HEK293 (cell line): ENCODE measurements around the gene BLVRA.

Experiments used
- CTCF ChIA-PET: fragments of 350-600 bp; formaldehyde crosslinking; extraction: SDS; loops from one replicate; lab custom pipeline; 2021; ENCODE audit warnings: antibody characterized with exemption; lab: Yijun Ruan, JAX
- POLR2A ChIA-PET: fragments of 300-600 bp; formaldehyde crosslinking; extraction: SDS; loops from one replicate; lab custom pipeline; 2020; ENCODE audit warnings: antibody characterized with exemption, inconsistent platforms; lab: Yijun Ruan, JAX
- H3K27ac ChIP-seq: fragments of 200-500 bp; sonication (Bioruptor generic); 2 replicates; pipeline ENCODE4 v1.5.1; 2014; ENCODE audit warnings: low read depth, low read length, control low read depth, inconsistent platforms; ENCODE audit errors: extremely low read depth
- H3K36me3 ChIP-seq, 2 experiments: fragments of 200-500 bp in 1 of 2; sonication (Bioruptor generic) in 1 of 2; 1 replicate in 1 of 2; 2 replicates in 1 of 2; pipeline ENCODE4 v1.5.1; 2014 to 2017; ENCODE audit warnings: inconsistent platforms in 2 of 2, low read length in 2 of 2; ENCODE audit not compliant: control insufficient read depth in 2 of 2, insufficient read depth in 1 of 2
- H3K4me1 ChIP-seq: fragments of 200-500 bp; sonication (Bioruptor generic); 2 replicates; pipeline ENCODE4 v1.5.1; 2014; ENCODE audit warnings: mild to moderate bottlenecking, low read length, inconsistent platforms; ENCODE audit not compliant: control insufficient read depth, insufficient read depth
- H3K4me3 ChIP-seq: 2 replicates; pipeline ENCODE4 v1.5.1; 2011; ENCODE audit warnings: low read depth, mild to moderate bottlenecking, control low read depth, low read length, moderate library complexity
- H3K9me3 ChIP-seq: fragments of 200-500 bp; sonication (Bioruptor generic); 2 replicates; pipeline ENCODE4 v1.5.1; 2014; ENCODE audit warnings: low read depth, low read length, inconsistent platforms; ENCODE audit not compliant: control insufficient read depth, insufficient read depth
- GLIS2 ChIP-seq: fragments of 450-650 bp; formaldehyde crosslinking; IDR thresholded peaks from 2 replicates; pipeline ENCODE4 v1.5.1; 2016; ENCODE audit warnings: missing biosample characterization, missing genetic modification characterization
- KLF16 ChIP-seq: fragments of 450-650 bp; formaldehyde crosslinking; IDR thresholded peaks from 2 replicates; pipeline ENCODE4 v1.5.1; 2017; ENCODE audit warnings: missing biosample characterization, missing genetic modification characterization
- MZF1 ChIP-seq: fragments of 450-650 bp; formaldehyde crosslinking; IDR thresholded peaks from 2 replicates; pipeline ENCODE4 v1.5.1; 2017; ENCODE audit warnings: missing biosample characterization, missing genetic modification characterization, borderline replicate concordance
- SP2 ChIP-seq: fragments of 450-650 bp; formaldehyde crosslinking; IDR thresholded peaks from 2 replicates; pipeline ENCODE4 v1.5.1; 2016; ENCODE audit warnings: missing biosample characterization, missing genetic modification characterization
- ZFP69B ChIP-seq: fragments of 450-650 bp; formaldehyde crosslinking; IDR thresholded peaks from 2 replicates; pipeline ENCODE4 v1.5.1; 2016; ENCODE audit warnings: missing biosample characterization, missing genetic modification characterization
- ZNF16 ChIP-seq: fragments of 450-650 bp; formaldehyde crosslinking; IDR thresholded peaks from 2 replicates; pipeline ENCODE4 v1.5.1; 2016; ENCODE audit warnings: low read depth, missing biosample characterization, missing genetic modification characterization
- ZNF174 ChIP-seq: fragments of 450-650 bp; formaldehyde crosslinking; IDR thresholded peaks from 2 replicates; pipeline ENCODE4 v1.5.0; 2017; ENCODE audit warnings: missing biosample characterization, mild to moderate bottlenecking, missing genetic modification characterization
- ZNF221 ChIP-seq: fragments of 450-650 bp; formaldehyde crosslinking; IDR thresholded peaks from 2 replicates; pipeline ENCODE4 v1.5.1; 2017; ENCODE audit warnings: missing biosample characterization, missing genetic modification characterization, borderline replicate concordance
- ZNF248 ChIP-seq: fragments of 450-650 bp; formaldehyde crosslinking; IDR thresholded peaks from 2 replicates; pipeline ENCODE4 v1.5.1; 2017; ENCODE audit warnings: missing biosample characterization, missing genetic modification characterization
- ZNF266 ChIP-seq: fragments of 450-650 bp; formaldehyde crosslinking; IDR thresholded peaks from 2 replicates; pipeline ENCODE4 v1.5.1; 2016; ENCODE audit warnings: missing biosample characterization, missing genetic modification characterization, low read depth
- ZNF292 ChIP-seq: fragments of 450-650 bp; formaldehyde crosslinking; IDR thresholded peaks from 2 replicates; pipeline ENCODE4 v1.5.1; 2016; ENCODE audit warnings: low read depth, missing biosample characterization, missing genetic modification characterization, borderline replicate concordance
- ZNF311 ChIP-seq: fragments of 450-650 bp; formaldehyde crosslinking; IDR thresholded peaks from 2 replicates; pipeline ENCODE4 v1.5.1; 2017; ENCODE audit warnings: missing biosample characterization, missing genetic modification characterization, borderline replicate concordance
- ZNF350 ChIP-seq: fragments of 450-650 bp; formaldehyde crosslinking; IDR thresholded peaks from 2 replicates; pipeline ENCODE4 v1.5.0; 2017; ENCODE audit warnings: missing biosample characterization, mild to moderate bottlenecking, missing genetic modification characterization
- ZNF670 ChIP-seq: fragments of 450-650 bp; formaldehyde crosslinking; IDR thresholded peaks from 2 replicates; pipeline ENCODE4 v1.5.1; 2016; ENCODE audit warnings: missing biosample characterization, missing genetic modification characterization, low read depth
- ZSCAN30 ChIP-seq: fragments of 450-650 bp; IDR thresholded peaks from 2 replicates; pipeline ENCODE4 v1.5.1; 2018; ENCODE audit warnings: missing biosample characterization, mild to moderate bottlenecking, missing genetic modification characterization, moderate library complexity
- TF ChIP-seq, protein P1 (sequence below): fragments of 450-650 bp; formaldehyde crosslinking; IDR thresholded peaks from 2 replicates; pipeline ENCODE4 v1.5.1; 2016; ENCODE audit warnings: missing biosample characterization, missing genetic modification characterization
- TF ChIP-seq, protein P2 (sequence below): fragments of 450-650 bp; formaldehyde crosslinking; IDR thresholded peaks from 2 replicates; pipeline ENCODE4 v1.5.1; 2016; ENCODE audit warnings: missing biosample characterization, missing genetic modification characterization
- TF ChIP-seq, protein P3 (sequence below): fragments of 450-650 bp; formaldehyde crosslinking; IDR thresholded peaks from 2 replicates; pipeline ENCODE4 v1.5.1; 2017; ENCODE audit warnings: missing biosample characterization, missing genetic modification characterization
- TF ChIP-seq, protein P4 (sequence below): fragments of 450-650 bp; formaldehyde crosslinking; IDR thresholded peaks from 2 replicates; pipeline ENCODE4 v1.5.1; 2017; ENCODE audit warnings: missing biosample characterization, missing genetic modification characterization
- TF ChIP-seq, protein P5 (sequence below): fragments of 450-650 bp; formaldehyde crosslinking; IDR thresholded peaks from 2 replicates; pipeline ENCODE4 v1.5.1; 2017; ENCODE audit warnings: missing biosample characterization, missing genetic modification characterization

The BLVRA gene

DNA sequence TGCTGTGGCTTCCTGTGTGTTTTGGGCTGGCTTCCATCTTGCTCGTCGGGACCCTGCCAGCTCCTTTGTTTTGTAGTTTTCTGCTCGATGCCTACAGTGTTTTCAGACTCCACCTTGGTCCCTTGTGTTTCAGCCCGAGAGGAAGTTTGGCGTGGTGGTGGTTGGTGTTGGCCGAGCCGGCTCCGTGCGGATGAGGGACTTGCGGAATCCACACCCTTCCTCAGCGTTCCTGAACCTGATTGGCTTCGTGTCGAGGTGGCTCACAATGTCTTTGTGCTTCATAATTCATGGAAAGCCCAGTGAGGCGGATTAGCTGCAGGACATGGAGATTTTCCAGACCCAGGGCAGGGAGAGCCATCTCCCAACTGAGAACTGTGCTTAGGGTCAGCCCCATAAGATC is 29.3 kb downstream of the BLVRA start:
- ChIA-PET POLR2A (no interaction called here), CTCF (no interaction called here)
- H3K4me1 ChIP-seq: no peaks in the 10 kb centered on the region
- no peak overlapping the region for H3K27ac ChIP-seq
- no peak overlapping the region for H3K4me3 ChIP-seq
- no peaks in the 10 kb centered on the region for H3K9me3 ChIP-seq
- TF ChIP-seq, protein P1, sequence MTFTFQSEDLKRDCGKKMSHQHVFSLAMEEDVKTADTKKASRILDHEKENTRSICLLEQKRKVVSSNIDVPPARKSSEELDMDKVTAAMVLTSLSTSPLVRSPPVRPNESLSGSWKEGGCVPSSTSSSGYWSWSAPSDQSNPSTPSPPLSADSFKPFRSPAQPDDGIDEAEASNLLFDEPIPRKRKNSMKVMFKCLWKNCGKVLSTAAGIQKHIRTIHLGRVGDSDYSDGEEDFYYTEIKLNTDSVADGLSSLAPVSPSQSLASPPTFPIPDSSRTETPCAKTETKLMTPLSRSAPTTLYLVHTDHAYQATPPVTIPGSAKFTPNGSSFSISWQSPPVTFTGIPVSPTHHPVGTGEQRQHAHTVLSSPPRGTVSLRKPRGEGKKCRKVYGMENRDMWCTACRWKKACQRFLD (tag by site-specific recombination): no peak
- no peak for TF ChIP-seq ZNF221 (tag by site-specific recombination)
- TF ChIP-seq, protein P2, sequence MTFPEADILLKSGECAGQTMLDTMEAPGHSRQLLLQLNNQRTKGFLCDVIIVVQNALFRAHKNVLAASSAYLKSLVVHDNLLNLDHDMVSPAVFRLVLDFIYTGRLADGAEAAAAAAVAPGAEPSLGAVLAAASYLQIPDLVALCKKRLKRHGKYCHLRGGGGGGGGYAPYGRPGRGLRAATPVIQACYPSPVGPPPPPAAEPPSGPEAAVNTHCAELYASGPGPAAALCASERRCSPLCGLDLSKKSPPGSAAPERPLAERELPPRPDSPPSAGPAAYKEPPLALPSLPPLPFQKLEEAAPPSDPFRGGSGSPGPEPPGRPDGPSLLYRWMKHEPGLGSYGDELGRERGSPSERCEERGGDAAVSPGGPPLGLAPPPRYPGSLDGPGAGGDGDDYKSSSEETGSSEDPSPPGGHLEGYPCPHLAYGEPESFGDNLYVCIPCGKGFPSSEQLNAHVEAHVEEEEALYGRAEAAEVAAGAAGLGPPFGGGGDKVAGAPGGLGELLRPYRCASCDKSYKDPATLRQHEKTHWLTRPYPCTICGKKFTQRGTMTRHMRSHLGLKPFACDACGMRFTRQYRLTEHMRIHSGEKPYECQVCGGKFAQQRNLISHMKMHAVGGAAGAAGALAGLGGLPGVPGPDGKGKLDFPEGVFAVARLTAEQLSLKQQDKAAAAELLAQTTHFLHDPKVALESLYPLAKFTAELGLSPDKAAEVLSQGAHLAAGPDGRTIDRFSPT (tag by site-specific recombination): no peak
- no peak for TF ChIP-seq ZNF248
- TF ChIP-seq ZNF350: no peak
- TF ChIP-seq, protein P3, sequence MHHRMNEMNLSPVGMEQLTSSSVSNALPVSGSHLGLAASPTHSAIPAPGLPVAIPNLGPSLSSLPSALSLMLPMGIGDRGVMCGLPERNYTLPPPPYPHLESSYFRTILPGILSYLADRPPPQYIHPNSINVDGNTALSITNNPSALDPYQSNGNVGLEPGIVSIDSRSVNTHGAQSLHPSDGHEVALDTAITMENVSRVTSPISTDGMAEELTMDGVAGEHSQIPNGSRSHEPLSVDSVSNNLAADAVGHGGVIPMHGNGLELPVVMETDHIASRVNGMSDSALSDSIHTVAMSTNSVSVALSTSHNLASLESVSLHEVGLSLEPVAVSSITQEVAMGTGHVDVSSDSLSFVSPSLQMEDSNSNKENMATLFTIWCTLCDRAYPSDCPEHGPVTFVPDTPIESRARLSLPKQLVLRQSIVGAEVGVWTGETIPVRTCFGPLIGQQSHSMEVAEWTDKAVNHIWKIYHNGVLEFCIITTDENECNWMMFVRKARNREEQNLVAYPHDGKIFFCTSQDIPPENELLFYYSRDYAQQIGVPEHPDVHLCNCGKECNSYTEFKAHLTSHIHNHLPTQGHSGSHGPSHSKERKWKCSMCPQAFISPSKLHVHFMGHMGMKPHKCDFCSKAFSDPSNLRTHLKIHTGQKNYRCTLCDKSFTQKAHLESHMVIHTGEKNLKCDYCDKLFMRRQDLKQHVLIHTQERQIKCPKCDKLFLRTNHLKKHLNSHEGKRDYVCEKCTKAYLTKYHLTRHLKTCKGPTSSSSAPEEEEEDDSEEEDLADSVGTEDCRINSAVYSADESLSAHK (tag by site-specific recombination): no peak
- no peak for TF ChIP-seq ZNF292 (tag by site-specific recombination)
- no peak for TF ChIP-seq SP2 (tag by site-specific recombination)
- TF ChIP-seq, protein P4, sequence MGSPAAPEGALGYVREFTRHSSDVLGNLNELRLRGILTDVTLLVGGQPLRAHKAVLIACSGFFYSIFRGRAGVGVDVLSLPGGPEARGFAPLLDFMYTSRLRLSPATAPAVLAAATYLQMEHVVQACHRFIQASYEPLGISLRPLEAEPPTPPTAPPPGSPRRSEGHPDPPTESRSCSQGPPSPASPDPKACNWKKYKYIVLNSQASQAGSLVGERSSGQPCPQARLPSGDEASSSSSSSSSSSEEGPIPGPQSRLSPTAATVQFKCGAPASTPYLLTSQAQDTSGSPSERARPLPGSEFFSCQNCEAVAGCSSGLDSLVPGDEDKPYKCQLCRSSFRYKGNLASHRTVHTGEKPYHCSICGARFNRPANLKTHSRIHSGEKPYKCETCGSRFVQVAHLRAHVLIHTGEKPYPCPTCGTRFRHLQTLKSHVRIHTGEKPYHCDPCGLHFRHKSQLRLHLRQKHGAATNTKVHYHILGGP (tag by site-specific recombination): no peak
- no peak for TF ChIP-seq ZSCAN30 (tag by site-specific recombination)
- TF ChIP-seq ZNF311 (tag by site-specific recombination): no peak
- TF ChIP-seq ZNF16: no peak
- no peak for TF ChIP-seq KLF16 (tag by site-specific recombination)
- no peak for TF ChIP-seq ZNF670
- no peak for TF ChIP-seq ZNF266
- no peak for TF ChIP-seq GLIS2 (tag by site-specific recombination)
- TF ChIP-seq MZF1 (tag by site-specific recombination): no peak
- TF ChIP-seq ZFP69B (tag by site-specific recombination): no peak
- no peak for TF ChIP-seq ZNF174
- TF ChIP-seq, protein P5, sequence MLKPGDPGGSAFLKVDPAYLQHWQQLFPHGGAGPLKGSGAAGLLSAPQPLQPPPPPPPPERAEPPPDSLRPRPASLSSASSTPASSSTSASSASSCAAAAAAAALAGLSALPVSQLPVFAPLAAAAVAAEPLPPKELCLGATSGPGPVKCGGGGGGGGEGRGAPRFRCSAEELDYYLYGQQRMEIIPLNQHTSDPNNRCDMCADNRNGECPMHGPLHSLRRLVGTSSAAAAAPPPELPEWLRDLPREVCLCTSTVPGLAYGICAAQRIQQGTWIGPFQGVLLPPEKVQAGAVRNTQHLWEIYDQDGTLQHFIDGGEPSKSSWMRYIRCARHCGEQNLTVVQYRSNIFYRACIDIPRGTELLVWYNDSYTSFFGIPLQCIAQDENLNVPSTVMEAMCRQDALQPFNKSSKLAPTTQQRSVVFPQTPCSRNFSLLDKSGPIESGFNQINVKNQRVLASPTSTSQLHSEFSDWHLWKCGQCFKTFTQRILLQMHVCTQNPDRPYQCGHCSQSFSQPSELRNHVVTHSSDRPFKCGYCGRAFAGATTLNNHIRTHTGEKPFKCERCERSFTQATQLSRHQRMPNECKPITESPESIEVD: no peak
- H3K36me3 ChIP-seq: peaks cover 6 to 44% of the 10 kb centered on the region in 2 experiments; a peak in 2 of 3 replicates
